Right lung (tissue), 5 donors: ENCODE data around the gene MYOC. TPM values are rescaled to one million over a fixed set of nuclear protein-coding genes. Genes with fewer than 3 reads are reported as not detected.
A peak's percentile ranks its signal among the peaks of the same experiment; 100 is the strongest.
"Not testable (repeated sequence)": the region's sequence is repeated elsewhere in the genome, so short reads cannot be mapped to it uniquely, and the experiment has no call there.

ENCODE experiments used
- DNase-seq, 2 donors: peaks; one replicate each; pipeline ENCODE4 v3.0.0-alpha.2; 2013
- polyA plus RNA-seq, 5 donors: library from polyadenylated mRNA; unstranded; fragments of 120-200 nt; gene quantifications; one replicate each; pipeline versions ENCODE4 v1.2.1 to v1.2.3, GENCODE V29; 2013; ENCODE audit warnings: inconsistent platforms in 1 of 5, low replicate concordance in 1 of 5; ENCODE audit not compliant: insufficient read length in 5 of 5, insufficient read depth in 1 of 5

The MYOC gene
- polyA plus RNA-seq, 5 donors = 2.8 to 7.6 (median 6.1) TPM

DNA sequence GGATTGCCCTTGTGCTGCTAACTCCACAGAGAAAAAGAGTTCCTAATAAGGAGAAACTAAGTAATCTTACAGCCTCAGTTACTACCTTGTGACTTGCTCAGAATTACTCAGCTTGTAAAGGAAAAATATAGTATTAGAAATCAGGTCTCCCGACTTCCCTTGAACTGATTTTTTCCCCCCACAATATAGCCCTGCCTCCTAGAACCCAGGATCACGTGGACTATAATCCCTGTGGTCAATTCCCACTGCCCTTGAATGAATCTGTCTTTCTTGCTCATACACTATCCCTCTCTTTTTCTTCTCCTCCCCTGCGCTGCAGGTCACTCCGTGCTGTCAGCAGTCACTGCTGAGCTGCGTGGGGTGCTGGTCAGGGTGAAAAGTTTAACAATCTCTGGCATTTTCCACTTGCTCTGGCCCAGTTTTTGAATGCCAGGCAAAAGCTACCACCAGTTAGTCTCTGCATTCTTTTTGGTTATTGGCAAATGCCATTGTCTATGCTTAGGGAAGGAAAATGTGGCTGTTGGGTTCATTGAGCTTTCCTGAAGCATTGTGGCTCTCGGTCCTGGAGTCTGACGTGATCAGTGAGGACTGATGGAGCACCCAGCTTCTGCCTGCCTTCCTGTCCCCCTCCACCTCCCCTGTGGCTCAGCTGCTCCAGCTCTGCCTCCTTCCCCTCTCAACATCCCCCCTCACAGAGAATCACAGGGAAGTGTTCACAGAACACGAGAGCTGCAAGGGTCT is 1.9 kb upstream of the MYOC start:
- DNase-seq = no peak

GRCh38 chr1:171653796-171654195 is 1.3 kb upstream of the MYOC start:
- no peak for DNase-seq

DNA sequence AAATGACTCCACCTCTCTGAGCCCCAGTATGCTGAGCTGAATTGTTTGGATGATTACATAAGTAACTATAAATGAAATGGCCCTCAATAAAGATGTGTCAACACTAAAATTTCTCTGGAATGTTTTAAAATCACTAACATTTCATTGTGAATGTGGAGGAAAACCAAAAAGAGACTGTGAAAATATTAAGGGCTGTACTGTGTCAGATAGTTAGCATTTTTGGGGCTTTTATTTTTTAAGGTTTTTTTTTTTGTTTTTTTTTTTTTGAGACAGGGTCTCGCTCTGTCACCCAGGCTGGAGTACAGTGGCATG is 6.3 kb downstream of the MYOC start:
- no peak for DNase-seq

DNA sequence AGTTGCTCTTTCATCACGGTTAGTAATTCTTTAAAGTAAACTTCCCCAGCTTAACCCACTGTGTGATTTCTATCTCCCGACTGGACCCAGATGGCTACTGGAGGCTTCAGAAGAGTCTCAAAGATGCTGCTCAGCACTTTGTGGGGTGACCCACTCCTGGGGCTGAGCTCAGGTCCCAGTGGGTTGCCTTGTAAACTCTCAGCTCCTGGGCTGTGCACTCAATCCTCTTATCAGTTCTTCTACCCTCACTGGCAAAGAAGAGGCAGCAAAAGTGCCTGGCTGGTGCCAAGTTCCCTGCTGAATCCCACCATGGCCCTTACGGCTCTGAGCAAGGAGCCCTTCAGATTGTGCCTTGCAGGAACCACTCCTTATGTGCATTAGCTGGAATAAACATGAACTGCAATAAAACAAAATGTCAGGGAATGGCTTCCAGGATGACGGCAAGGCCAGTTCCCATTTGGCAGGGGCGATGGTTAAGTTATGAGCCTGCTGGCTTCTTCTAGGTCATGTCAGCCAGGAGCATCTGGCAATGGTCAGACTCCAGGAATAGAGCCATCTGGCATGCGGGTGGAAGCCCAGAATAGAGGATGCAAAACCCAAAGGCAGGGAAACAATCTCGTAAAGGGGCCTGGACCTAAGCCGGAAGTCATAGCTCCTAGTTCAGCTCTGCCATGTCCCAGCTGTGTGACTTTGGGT is 6.8 kb downstream of the MYOC start:
- DNase-seq = no peak

DNA sequence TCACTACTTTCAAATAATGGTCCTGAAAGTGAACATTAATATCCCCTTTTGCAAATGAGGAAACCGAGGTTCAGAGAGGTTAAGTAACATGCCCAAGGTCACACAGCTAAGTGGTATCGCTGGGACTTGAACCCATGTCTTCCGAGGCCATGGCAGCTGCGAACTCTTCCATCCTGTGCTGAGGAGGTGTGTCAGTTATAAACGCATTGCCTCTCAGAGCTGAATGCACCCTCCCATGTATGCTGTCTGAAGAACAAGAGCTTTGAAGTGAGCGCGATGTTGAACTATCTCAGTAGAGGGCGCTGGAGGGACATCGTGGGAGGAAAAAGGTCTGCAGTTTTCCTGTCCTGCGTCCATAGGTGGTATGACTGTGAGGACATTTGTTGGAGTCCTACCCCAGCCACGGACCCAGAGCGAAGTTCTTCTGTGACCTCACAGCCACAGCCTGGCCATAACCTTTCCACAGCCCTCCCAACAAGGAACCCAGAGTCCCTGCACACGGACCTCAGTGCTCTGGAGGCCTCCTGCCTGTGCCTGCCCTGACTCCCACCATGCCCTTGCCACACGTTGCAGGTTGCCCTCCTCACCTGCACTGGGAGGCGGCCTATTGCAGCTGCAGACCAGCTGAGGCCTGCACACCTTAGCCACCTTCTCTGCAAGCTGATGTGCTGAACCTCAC is 7.5 kb downstream of the MYOC start:
- peak; percentile 67 to 82 for DNase-seq

DNA sequence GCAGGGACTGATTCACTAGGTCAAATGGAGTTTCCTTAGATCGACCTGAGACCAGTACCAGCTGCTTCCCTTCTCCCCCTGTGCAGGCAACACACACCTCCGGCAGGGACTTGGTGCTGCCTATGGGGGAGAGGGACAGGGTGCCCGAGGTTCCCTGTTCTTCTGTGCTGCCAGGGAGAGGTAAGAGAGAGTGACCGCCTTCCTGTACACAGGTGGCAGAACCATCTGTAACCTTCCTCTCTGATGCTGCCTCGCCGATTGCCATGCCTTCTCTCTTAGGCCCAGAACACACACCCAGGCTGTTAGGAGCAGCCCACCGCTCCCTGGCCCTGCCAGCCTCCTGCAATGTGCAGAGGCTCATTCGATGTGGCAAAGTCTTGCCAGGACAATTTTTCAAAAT is 9.3 kb downstream of the MYOC start:
- DNase-seq = no peak

GRCh38 chr1:171642197-171642596 is 10.3 kb downstream of the MYOC start:
- DNase-seq = no peak

DNA sequence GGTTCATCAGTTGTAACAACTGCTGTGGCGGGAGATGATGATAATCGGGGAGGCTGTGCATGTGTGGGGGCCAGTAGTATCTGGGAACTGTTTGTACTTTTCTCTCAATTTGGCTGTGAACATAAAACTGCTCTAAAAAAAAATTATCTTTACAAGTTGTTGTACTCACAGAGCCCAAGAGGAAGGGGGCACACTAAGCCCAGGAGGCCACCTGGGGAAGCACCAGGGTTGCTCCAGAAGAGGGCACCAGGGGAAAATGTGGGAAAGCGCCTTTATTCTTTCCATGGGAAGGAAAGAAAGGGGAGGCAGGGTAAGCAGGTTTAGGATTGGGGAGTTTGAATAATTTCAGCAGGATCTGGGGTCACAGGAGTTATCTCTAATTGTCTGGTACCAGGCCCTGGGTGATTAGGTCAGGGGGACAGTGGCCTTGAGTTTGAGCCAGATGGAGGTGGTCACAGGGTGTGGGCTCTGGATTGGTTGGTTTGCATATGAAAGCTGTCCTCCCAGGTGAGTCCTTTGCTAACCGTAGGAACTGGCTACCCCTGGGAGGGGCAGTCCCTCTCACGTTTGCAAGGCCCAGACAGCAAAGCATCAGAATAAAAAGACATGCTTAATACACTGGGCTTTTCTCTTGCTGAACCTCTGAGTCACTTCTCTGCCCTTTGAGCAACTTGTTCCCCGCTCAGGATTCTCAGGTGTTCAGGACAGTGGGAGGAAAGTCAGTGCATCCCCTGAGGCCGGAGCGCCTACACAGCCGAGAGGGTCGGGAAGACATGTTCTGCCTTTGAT is 11.2 kb downstream of the MYOC start:
- DNase-seq = no peak

- no peak for DNase-seq
Measured at GRCh38 chr1:171640225-171640624, 12.3 kb downstream of the MYOC start.

DNA sequence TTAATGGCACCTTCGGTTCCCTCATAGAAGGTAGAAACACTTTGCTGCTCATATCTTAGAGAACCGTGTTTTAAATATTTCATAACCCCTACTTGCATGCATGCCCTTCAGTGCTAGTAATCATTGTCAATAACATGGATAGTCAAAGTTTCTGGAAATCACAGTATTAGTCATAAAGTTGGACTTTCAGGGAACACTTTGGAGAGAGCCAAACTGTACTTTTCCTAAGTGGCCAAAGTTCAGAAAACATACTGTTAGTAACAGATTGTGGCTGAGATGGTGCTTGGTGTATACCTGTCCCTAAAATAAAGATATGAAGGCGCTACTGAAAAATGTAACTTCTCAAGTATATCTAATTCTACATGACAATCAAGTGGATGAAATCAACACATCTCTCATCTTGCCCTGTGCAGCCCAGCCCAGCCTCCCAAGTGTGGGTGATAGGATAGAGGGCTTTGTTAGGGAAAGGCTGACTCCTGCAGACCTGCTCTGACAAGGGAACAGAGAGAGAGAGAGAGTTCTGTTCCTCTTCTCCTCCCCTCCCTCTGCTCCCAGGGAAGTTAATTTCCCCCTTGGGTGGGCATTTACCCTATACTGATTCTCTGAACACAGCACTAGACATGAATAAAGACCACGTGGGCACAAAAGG is 14.4 kb downstream of the MYOC start:
- no peak for DNase-seq

DNA sequence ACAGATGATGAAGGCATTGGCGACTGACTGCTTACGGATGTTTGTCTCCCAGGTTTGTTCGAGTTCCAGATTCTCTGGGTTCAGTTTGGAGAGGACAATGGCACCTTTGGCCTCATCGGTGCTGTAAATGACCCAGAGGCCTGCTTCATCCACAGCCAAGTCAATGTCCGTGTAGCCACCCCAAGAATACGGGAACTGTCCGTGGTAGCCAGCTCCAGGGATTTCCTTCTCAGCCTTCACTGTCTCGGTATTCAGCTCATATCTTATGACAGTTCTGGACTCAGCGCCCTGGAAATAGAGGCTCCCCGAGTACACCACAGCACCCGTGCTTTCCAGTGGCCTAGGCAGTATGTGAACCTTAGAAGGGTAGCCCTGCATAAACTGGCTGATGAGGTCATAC is 16.3 kb downstream of the MYOC start:
- no peak for DNase-seq

GRCh38 chr1:171635661-171636060 is 16.8 kb downstream of the MYOC start:
- no peak for DNase-seq

- DNase-seq = no peak
Measured at GRCh38 chr1:171628225-171628624, 24.3 kb downstream of the MYOC start.

DNA sequence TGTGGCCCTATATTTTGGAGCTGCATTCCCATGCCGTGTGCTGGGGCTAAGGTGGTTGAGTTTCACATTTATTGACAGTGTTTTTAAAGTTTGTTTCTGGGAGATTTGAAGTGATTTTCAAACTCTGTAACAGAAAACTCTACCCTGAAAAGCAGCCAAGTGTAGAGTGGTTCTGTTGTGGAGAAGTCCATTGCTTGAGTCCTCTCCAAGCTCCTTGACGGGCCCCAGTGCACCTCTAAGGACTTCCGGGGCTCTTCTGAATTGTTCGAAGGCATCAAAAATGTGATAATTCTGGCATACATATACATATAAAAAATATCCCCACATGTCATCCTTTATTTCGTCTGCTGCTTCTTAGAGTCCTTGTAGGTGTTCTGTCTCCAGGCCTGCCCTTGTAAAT is 25.5 kb downstream of the MYOC start:
- DNase-seq = no peak

GRCh38 chr1:171625225-171625624 is 27.3 kb downstream of the MYOC start:
- DNase-seq = no peak

- no peak for DNase-seq
Measured at GRCh38 chr1:171623651-171624331, 28.7 kb downstream of the MYOC start.

DNA sequence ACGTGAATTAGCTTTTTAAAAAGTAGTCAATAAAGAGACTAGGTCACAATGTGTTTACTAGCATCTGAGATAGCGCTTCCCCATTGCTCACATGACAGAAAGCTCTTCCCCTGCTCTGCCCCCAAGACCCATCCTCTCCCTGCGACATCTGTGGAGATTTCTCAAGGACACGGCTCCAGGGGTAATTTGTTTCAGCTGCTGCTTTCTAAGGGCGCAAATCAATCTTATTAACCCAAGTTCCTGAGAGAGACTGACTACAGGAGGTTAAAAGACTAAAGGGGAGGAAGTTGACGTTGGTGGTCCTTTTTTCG is 30.4 kb downstream of the MYOC start, which contains the start of gene MYOCOS:
TSS of gene MYOCOS (plus strand) at position 92 of the 311 bp plus-strand sequence. CDS start 1,641 bp downstream, outside the sequence.
- DNase-seq = no peak

- no peak for DNase-seq
Measured at GRCh38 chr1:171616586-171616985, 35.9 kb downstream of the MYOC start.

DNA sequence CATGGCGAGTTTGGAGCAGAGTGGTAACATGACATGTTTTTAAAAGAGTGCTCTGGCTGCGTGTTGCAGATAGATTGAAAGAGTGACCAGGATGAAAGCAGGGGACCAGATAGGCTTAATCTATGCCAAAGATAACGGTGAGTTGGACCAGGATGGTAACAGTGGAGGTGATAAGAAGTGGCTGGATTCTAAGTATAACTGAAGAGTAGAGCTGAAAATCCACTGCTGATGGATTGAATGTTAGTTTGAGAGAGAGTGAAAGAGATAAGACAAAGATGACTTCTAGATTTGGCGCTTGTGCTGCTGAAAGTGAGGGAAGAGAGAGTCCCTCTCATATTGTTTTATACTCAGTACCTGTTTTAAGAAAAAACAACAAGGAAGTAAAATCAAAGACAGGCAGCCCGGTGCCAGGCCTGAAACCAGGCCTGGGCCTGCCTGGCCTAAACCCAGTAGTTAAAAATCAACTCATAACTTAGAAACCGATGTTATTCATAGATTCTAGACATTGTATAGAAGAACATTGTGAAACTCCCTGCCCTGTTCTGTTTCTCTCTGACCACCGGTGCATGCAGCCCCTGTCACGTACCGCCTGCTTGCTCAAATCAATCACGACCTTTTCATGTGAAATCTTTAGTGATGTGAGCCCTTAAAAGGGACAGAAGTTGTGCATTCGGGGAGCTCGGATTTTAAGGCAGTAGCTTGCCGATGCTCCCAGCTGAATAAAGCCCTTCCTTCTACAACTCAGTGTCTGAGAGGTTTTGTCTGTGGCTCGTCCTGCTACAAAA is 37.2 kb downstream of the MYOC start:
- not testable (repeated sequence) for DNase-seq

DNA sequence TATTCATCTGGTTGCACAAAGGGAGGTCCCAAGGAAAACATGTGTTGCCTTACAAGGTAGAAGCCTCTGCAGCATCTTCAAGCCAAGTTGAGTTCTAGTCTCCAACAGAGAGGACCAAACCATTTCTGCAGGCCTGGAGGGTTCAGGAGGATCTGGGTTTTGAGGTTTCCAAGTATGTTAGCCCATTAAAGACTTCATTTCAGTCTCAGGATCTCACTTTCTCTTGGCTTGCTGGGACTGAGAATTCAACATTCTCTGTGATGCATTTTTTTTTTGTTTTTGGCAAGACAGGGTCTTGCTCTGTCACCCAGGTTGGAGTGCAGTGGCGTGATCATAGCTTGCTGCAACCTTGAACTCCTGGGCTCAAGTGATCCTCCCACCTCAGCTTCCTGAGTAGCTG is 39.2 kb downstream of the MYOC start:
- DNase-seq = no peak
